Activated T-cell treated with anti-CD3 and anti-CD28 coated beads, Interleukin-2, amount 50 U/mL, for 48 hours (primary cell): Measurements from ENCODE around the gene APIP.
"Not testable (repeated sequence)": the region's sequence is repeated elsewhere in the genome, so short reads cannot be mapped to it uniquely, and the experiment has no call there.

ENCODE experiments used
- DNase-seq, 2 experiments: peaks; one replicate each; pipeline ENCODE4 v3.0.0-alpha.2; 2020

Gene APIP

DNA sequence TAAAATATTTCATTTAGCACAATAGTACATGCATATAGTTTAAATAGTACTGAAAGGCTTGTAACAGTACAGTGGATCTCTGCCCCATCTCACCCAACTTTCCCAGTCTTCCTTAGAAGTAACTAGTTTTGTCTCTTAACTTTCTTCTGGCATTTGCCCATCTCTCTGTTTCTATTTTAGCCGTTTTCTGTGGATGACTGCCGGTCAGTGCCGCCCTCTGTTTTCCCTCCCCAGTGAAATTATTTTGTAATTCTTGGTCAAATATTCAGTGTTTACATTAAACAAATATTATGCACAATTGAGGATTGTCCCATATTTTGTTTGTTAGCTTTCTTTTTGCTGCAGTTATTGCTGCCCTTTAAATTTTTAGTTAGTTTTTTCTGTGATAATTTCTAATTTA is 8.5 kb upstream of the APIP start:
- DNase-seq: no peak

DNA sequence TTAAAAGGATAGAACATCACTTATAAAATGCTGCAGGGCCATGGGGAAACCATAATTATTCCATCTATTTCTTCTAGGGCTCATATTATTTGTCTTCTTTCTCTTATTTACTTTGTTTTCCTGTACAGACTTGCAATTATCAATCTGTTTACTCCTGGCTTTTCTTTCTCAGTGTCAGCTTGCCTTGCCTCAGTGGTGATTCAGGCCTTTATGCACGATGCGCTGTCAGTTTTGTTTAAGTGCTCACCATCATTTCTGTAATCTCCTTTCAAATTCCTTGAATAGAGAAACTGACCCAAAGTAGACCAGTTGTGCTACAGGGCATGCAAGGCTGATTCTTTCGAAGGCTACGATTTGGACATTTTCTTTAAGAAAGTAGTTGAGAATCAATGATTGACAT is 5.0 kb upstream of the APIP start:
- DNase-seq: no peak

DNA sequence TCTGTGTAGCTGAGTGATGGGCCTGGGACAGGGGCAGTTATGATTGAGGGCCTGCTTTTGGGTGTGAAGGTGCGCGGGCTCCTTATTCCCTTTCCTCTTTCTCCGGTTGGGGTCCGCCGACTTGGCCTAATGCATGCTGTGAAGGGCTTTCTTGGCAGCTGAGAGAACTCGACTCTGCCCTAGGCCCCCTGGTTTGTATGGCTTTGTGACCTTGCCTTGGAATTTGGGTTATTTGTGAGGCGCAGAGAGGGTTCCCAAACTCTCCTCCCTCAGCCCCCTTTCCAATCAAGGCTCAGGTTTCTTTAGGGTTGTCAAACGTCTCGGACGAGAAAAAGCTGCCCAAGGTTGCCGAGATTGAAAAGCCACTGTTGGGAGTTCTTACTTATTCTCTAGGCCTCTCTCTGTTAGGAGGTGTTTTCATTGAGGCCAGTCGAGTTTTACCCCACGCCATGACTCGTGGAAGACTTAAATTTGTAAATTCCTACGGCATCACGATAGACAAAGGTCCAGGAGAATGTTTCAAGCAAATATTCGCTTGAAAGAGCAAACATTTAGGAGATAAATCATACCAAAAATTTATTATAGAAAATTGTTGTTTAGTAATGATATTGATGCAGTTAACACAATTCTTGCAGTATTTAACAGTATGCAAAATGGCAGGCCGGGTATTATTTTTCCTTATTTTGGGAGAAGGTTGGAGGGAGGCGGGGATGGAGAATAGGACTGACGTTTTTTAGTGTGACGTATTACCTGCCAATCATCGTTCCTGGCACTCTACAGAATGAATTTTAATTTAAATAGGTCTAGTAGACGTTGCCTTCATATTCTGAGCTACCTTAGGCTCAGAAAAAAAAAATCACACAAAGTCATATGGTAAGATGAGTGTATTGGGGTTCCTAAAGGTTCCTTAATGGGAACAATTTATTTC is 928 bp upstream of the APIP start:
- no peak for DNase-seq

DNA sequence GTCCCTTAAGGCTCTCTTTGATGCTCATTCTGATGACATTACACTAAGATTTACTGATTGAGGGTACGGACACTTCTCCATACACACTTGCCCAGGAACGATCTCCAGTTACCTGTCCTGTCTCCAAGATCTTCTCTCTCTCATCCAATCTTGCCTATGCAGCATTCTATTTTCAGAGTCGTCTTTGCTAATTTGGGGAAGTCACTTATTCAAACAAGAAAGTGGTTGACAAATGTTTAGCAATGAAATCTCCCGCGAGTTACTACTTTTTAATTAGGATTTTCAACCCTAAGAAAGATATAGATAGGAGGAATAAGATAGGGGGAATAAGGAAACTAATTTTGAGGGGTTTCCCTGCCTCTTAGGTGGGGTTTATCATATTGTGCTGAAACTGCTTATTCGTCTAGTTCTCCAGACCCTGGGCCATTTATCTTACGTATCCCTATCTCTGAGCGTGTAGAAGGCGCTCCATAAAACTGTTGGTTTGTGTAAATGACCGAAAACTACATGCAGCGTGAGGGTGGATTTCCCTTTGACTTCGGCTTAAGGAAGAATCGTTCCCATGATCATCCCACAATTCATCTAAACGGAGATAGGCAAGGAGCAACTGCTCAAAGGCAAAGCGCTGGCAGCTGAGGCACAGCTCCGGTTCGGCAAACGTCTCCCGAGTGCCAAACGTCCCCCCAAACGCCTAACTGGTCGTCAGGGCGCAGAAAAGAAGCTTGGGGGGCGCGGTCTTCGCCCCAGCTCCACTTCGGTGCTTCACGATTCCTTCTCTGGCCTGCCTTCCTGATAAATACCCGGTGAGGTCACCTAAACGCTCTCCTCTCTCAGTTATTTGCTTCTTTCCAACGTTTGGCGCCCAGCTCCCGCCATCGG is 804 bp downstream of the APIP start:
- no peak for DNase-seq

DNA sequence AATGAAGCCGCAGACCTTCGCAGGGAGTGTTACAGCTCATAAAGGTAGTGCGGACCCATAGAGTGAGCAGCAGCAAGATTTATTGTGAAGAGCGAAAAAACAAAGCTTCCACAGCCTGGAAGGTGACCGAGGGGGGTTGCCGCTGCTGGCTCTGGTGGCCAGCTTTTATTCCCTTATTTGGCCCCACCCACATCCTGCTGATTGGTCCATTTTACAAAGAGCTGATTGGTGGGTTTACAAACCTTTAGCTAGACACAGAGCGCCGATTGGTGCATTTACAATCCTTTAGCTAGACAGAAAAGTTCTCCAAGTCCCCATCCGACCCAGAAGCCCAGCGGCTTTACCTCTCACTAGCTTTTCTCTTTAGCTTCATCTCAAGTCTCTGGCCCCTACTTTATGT is 2.6 kb downstream of the APIP start:
- not testable (repeated sequence) for DNase-seq

DNA sequence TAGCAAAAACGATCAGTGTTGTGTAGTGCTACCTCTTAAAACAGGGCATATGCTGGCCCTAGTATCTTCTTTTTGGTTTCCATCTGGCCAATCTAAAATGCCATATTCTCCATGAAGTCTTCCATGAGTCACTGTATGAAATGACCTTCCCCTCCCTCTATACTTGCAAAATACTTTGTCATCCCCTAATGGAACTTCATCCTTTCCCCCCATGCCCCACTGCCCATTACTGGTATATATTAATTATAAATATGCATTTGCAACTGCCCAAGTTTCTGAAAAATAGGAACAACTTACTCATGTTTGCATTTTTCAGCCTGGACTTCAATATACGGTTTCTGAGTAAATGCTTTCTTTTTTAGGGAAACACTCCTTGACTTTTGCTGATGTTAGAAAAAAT is 4.5 kb downstream of the APIP start:
- no peak for DNase-seq

DNA sequence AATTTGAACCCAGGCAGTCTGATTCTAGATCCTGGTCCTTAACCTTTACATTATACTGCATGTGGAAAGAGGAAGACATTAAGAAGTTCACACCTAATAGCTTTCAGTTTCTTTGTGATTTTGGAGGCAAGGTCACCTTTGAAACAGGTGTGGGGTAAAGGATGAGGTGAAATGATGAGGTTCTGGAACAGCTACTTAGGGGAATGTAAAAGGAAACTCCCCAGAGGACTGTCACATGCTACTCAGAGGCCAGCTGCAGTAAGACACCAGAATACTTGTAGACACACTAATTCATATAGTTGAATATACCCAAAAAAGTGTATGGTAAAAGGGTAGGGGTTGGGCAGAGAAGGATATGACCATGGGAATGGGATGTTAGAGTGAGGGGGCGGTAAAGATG is 5.4 kb downstream of the APIP start:
- no peak for DNase-seq

DNA sequence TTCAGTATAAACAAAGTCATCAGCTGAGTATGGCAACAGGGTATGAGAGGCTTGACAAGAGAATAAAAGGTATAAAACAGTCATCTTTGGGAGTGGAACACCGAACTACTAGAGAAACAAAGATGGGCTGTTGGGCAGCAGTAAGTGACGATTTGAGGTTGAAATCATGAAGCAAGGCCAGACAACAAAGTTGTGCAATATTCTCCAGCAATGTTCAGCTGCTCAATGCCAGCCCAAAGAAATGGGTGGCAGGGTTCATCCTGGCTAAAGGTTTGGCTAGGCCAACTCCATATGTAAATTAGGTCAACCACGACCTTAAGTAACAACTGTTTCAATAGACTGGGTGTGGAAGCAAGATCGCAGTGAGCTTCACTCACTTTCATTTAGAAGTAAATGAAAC is 6.2 kb downstream of the APIP start:
- DNase-seq: no peak

DNA sequence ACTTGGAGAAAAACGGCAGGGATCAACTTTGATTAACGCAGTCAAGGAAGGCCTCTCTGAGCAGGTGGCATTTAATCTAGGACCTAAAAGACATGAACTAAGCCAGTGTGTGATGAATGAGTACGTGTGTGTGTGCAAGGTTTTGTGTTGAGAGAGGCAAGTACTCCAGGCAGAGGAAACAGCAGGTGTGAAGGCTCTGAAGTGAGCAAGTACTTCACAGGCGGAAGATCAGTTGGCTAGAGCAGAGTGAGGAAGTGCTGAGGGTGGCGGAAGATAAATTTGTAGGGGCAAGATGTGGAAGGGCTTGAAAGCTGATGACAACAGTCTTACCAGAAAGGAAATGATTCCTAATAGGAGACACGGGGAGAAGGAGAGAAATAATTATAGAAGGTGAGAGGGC is 6.8 kb downstream of the APIP start:
- DNase-seq: no peak

DNA sequence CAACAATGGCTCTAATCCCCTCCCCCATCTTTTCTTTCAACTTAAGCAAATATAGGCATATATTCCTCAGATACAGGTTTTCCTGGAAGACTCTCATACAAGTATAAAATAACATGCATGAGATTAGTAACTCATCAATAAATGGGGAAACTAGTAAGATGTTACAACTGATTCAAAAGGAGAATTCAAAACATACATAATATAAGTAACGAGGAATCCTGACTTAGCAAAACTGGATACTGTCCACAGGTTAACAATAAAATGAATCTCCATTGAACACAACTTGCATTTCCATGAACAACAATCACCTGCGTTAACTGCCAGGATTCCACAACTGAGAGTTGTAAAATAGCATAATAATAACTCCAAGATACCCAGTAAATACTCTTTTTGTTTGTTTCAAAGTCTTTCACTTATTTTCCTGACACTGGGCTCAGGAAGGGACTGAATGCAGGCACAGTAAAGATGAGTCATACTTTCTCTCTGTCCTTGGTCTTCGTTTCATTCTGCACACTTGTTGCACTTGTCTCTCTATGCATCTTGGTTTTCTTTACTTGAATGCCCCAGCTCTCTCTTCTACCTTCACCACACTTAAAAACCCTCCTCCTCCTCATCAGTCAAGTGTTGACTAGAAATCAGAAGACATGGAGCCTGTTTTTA is 8.1 kb downstream of the APIP start:
- no peak for DNase-seq

DNA sequence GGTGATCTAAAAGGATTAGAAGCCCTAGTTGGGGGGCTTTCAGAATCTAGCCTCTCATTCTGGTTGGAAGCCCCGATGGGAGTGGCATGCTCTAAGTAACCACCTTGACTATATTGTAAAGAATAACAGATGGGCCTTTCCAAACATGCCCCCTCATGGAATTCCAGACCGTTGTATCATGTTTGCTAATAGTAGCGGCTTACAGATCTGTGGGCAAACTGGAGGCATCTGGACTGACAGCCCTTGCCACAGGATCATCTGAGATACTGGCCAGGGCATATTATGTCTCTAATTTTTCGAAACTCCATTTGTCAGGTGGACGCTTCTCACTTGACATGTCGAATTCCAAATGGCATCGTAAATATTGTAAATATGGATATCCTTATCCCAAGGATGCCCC is 10.5 kb downstream of the APIP start:
- DNase-seq: no peak

DNA sequence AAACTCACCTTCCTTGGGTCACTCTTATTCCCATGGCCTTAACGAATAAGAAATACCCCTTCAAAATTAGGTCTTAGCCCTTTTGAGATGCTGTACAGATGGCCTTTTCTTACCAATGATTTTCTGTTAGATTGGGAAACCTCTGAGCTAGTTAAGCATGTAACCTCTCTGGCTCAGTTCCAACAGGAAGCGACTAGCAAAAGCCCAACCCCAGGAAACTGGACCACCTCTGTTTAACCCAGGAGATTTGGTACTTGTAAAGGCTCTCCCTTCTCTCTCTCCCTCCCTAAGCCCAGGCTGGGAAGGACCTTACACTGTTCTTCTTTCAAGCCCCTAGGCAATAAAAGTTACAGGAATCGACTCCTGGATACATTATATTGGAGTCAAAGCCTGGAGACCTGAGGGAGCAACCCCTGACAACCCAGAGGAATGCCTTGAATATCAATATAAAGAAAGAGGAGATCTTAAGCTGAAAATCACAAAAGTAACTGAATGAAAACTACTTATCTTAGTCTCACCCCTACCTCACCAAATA is 11.7 kb downstream of the APIP start:
- no peak for DNase-seq

DNA sequence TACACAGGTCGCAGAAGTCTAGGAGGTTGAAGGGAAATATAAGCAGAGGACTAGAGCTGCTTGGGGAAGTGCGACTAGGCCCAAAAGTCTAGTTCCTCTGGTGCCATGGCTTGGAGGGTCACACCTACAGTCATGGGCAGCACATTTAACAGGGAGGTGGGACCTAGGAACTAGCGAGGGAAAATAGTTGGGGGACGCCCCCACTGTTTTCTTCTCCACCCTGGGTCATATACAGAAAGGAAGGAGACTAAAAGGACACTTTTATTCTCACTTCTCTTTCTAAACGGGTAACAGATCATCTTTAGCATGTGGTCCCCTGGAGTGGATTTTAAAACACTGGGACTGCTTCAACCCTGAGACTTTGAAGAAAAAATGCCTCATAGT is 16.6 kb downstream of the APIP start:
- peak in 1 of 2 experiments; percentile 27 for DNase-seq

DNA sequence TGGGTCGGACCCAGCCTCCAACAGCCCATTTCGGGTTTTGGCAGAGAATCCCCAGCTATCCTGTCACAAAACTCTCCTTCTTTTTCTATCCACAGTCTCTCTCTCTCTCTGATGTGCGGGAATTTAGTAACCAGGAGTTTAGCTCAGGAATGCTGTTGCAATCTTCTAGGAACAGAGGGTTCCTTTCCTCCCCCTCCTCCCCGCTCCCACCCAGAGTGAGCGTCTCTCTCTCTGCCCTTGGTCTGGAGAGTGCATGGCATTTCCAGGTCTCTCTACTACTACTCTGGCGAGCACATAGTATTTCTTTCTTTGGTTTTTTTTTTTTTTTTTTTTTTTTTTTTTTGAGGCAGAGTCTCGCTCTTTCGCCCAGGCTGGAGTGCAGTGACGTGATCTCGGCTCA is 17.7 kb downstream of the APIP start:
- no peak for DNase-seq

DNA sequence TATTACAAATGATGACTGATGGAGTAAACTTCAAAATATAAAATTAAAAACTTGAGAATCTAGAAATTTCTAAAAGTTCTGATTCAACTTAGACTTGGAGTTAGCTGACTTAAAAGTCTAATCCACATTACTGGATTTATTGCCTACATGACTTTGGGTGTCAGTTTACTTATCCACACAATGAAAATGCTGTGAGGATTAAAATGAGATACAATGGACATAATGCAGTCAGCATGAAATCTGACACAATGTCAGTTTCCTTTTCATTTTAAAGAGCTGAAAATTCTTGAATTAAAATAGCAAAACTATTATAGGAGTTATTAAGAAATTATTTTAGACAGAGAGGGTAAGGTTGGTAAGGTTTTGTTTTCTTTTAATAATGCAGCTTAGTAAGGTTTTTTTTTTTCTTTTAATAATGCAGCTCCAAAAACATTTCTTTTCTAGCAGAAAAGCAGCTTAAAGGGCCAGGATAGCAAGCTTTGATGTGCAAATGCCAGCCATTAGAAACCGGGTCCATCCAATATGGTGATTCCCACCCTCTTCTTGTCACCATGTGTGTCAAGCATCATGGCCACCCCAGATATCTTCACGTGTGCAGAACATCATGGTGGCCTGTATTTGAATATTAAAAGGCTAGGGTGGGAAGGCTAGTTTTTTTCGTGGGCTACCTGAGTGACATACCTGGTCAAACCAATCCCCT is 18.9 kb downstream of the APIP start:
- DNase-seq: no peak

DNA sequence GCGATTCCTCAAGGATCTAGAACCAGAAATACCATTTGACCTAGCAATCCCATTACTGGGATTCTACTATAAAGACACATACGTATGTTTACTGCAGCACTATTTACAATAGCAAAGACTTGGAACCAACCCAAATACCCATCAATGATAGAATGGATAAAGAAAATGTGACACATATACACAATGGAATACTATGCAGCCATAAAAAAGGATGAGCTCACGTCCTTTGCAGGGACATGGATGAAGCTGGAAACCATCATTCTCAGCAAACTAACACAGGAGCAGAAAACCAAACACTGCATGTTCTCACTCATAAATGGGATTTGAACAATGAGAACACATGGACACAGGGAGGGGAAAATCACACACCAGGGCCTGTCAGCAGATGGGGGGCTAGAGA is 20.0 kb downstream of the APIP start:
- DNase-seq: not testable (repeated sequence)

DNA sequence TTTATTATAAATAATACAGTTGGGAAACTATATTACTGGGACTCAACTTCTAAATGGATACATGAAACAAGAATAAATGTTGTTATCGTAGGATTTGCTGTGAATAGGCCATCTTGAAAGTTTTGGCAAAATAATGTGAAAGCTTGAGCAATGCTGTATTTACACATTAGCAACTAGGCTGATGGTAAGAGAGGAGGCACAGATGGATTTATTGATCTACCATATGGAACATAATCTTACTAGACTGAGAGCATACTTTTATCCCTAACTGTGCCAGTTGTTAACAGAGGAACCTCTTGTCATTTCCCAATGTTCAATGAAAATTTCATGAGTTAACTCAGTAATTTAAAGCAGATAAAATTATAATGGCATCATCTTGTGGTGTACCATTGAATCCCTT is 22.8 kb downstream of the APIP start:
- DNase-seq: no peak

DNA sequence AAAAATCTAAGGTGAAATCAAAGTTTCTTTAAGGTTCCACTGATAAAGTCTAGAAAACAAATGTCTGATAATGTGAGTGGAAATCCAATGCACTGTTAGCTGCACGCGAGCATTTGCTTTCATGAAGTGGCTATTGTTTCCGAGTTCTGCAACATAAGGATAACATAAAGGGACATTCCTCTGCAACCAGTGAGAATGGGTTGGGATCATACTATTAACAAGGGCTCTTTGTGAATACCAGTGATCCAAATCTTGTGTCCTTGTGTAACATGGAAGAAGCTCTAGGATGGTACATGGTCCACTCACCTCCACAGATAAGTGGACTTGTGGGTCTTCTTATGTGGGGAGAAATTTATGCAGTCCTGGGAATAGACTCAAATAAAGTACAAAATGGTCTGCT is 24.6 kb downstream of the APIP start:
- DNase-seq: no peak

DNA sequence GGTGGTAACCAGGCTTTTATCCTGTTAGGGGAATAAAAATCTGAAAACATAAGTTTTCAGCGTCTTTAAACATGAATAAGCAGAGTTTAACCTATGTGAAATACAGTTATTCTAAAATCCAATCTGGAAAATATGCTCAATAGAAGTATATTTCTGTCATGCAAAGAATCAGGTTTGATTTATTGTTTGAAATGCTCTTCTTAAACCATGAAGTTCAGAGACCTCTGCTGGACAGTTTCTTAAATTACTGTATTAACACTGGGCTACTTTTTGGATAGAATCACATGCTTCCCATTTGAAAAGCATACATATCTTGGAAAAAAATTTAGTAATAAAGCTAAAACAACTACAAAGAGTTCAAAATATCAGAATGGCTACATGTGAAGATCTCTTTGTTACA is 25.4 kb downstream of the APIP start:
- no peak for DNase-seq

DNA sequence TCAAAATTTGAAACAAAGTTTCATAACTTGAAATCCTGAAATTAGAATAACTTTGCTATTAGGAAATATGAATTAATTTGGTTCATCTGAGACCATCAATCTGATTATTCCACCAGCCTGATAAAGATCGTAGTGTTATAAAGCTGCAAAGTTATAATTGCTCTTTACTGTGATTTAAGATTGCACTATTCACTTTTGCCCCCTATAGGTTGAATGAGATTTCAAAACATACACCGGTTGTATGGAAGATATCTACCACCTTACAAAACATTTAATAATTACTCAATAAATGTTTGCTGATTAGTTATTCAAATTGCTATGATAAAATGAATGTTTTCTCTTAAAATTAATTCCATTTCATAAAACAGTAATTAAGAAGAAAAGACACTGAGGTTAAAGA is 26.1 kb downstream of the APIP start:
- no peak for DNase-seq

DNA sequence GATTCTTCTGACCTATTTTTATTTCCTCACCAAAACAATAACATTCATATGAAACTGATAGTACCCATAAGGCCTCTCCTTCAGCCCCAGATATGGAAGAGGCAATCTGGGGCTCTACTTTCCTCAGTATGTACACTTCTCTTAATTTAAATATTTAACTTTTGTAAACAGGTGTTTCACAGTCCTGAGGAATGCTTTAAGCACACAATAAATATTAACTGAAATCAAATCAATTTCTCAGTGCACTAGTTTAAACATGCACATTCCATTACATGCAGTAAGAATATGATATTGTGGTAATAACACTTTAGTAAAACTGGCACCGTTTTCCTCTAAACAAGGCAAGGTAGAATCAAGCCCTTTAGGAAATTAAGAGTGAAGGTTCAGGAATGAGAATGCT is 28.9 kb downstream of the APIP start:
- no peak for DNase-seq

DNA sequence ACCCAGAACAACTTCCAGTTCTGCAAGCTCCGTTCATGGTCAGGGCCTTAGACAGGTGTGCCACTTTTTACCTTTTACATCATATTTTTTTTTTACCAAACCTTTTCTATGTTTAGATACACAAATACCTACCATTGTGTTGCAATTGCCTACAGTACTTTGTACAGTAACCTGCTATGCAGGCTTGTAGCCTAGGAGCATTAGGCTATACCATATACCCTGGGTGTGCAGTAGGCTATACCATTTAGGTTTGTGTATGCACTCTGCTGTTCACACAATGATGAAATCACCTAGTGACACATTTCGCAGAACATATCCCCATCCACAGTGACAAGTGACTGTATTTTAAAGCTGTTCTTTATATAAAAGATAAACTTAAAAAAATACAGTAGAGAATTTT is 29.6 kb downstream of the APIP start:
- no peak for DNase-seq

DNA sequence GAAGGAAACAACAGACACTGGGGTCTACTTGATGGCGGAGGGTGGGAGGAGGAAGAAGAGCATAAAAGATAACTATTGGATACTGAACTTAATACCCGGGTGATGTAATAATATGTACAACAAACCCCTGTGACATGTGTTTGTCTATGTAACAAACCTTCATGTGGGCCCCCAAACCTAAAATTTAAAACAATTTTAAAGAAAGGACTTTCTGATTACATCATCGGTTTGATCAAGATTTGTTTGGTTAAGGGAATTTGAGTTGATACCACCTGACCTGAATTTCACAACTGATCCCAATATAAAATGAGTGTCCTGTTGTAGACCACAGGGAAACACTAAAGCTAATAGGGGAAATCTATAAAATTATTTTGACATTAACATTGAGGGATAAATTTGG is 34.3 kb downstream of the APIP start:
- no peak for DNase-seq
